IPS-15b (cell line): Measurements from ENCODE around the gene SCAMP4.
"Not testable (repeated sequence)": the region's sequence is repeated elsewhere in the genome, so short reads cannot be mapped to it uniquely, and the experiment has no call there.

Source experiments
- H3K27me3 ChIP-seq: one replicate; pipeline ENCODE4 v1.6.1; 2013; ENCODE audit warnings: low read length; ENCODE audit not compliant: control insufficient read depth, insufficient read depth
- H3K36me3 ChIP-seq: one replicate; pipeline ENCODE4 v1.6.1; 2013; ENCODE audit warnings: low read length; ENCODE audit not compliant: control insufficient read depth, insufficient read depth
- H3K4me1 ChIP-seq: one replicate; pipeline ENCODE4 v1.6.1; 2013; ENCODE audit warnings: mild to moderate bottlenecking, low read length; ENCODE audit not compliant: control insufficient read depth, insufficient read depth
- H3K4me3 ChIP-seq: one replicate; pipeline ENCODE4 v1.5.1; 2013; ENCODE audit warnings: low read depth, low read length
- H3K9ac ChIP-seq: one replicate; pipeline ENCODE4 v1.6.1; 2013; ENCODE audit warnings: low read depth, mild to moderate bottlenecking, low read length
- H3K9me3 ChIP-seq: one replicate; pipeline ENCODE4 v1.6.1; 2013; ENCODE audit warnings: mild to moderate bottlenecking, low read length; ENCODE audit not compliant: control insufficient read depth, insufficient read depth

Gene SCAMP4

DNA sequence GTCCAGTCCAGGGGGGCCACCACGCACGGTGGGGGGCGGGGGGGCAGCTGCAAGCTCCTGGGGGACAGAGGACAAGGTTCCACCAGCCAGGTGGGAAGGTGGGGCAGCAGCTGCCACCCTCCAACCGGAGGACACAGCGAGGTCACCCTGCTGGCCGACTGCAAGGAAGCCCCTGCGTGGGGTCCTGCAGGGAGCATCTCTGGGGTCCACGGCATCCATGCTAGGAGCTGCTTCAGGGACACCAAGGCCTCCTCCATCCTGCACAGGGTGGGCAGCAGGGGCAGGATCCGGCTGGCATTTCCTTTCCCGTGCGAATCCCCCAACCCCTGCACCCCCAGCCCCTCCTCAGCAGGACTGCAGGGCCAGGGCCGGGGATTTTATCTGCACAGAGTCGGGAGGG is 33.6 kb upstream of the SCAMP4 start:
- no peak overlapping the region for H3K9ac ChIP-seq
- H3K36me3 ChIP-seq = peaks cover 7% of the 10 kb centered on the region
- H3K4me1 ChIP-seq = no peaks in the 10 kb centered on the region
- H3K4me3 ChIP-seq = no peak overlapping the region
- H3K27me3 ChIP-seq = no peaks in the 10 kb centered on the region
- no peaks in the 10 kb centered on the region for H3K9me3 ChIP-seq

- no peak overlapping the region for H3K9ac ChIP-seq
- H3K4me1 ChIP-seq = no peaks in the 10 kb centered on the region
- H3K36me3 ChIP-seq = peaks cover 7% of the 10 kb centered on the region
- H3K27me3 ChIP-seq = no peaks in the 10 kb centered on the region
- no peak overlapping the region for H3K4me3 ChIP-seq
- H3K9me3 ChIP-seq = no peaks in the 10 kb centered on the region
Observed at GRCh38 chr19:1872807-1873523, 32.2 kb upstream of the SCAMP4 start.

DNA sequence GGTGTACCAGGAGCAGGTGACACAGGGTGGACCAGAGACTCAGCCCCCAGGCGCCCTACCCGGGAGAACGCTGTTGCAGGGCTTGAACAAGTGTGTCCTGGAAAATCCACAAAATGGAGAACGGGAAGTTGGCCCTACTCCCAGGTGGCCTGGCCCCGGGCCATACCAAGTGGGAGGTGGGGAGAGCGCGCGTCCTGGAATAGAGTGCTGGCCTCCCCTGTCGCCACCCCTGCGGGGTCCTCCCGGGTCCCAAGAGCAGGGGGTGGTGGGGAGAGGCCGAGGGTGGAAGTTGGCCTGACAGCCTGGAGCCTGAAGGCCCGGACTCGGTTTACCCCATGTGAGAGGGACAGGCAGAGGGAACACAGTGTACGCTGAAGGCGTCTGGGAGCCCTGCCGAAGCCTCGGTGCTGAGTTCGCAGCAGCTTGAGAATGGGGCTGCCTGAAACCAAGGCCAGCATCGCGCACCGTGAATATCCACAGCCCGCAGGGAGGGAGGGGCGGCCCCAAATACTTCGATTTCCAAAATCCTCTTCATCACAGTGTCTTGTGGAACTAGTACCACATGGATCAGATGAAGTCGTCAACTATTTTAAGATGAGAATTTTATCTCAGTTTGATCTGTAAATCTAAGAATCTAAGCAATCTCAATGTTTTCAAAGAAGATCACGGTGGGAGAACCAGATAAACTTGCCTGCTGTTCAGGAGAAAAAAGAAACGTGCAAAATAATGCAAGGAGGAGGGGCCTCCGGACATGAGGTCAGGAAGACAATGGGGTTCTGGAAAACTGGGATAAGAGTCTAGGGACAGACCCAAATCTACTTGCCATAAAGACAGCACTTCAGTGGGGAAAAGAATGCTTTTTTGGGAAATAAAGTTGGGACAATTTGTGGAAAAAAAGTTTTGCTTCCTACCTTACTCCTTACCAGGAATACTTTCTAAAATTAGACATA is 31.4 kb upstream of the SCAMP4 start:
- H3K4me1 ChIP-seq = no peaks in the 10 kb centered on the region
- H3K4me3 ChIP-seq = no peak overlapping the region
- H3K9ac ChIP-seq = no peak overlapping the region

GRCh38 chr19:1874554-1875185 is 30.5 kb upstream of the SCAMP4 start:
- Histone ChIP-seq H3K4me1 (no peaks in the 10 kb centered on the region), H3K27me3 (no peaks in the 10 kb centered on the region), H3K4me3 (peak overlapping the region; percentile 89), H3K9me3 (no peaks in the 10 kb centered on the region), H3K9ac (no peak overlapping the region), H3K36me3 (peaks cover 7% of the 10 kb centered on the region)

More for the DNA sequence above, 31.4 kb upstream of the SCAMP4 start:
- peaks cover 7% of the 10 kb centered on the region for H3K36me3 ChIP-seq
- no peaks in the 10 kb centered on the region for H3K27me3 ChIP-seq
- no peaks in the 10 kb centered on the region for H3K9me3 ChIP-seq

GRCh38 chr19:1875265-1875645 is 29.9 kb upstream of the SCAMP4 start:
- H3K9ac ChIP-seq = peak overlapping the region; percentile 97
- H3K4me1 ChIP-seq, H3K9me3 ChIP-seq, H3K36me3 ChIP-seq, H3K27me3 ChIP-seq: not testable (repeated sequence)
- peak overlapping the region; percentile 89 for H3K4me3 ChIP-seq

DNA sequence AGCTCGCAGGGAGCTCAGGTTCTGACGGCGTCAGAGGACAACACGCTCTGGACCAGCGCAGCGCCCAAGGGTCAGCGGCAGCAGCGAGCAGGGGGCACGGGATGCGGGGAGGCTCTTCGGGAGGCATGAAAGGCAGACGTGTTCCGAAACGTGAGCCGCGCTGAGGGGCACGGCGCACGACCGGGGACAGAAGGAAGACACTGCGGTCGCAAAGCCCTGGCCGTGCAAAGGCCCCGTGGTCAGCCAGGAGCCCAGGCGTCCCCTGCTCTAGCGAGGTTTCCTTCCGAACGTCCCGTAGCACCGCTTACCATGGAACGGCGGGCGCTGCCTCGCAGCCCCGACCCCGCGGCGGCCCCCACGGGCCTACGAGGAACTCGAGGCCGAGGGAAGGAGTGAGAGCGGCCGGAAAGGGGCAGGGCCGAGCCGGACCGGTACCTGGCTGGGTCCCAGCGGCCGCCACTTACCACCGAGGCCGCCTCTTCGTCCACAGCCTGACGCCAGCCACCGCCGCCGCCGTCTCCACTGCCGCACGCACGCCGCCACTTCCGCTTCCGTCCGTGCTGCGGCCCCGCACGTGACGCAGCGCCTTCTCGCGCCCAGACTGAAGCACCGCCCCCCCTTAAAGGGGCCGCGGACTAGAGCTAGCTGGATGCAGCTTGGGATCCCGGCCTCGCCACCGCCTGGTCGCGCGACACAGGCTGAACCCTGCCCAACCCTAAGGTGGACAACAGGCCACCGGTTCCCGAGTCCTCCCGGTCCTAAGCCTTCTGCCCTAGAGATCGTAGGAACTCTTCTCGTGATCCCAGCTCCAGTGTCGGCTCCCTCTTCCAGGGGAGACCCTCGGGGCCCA is 29.3 kb upstream of the SCAMP4 start:
- Histone ChIP-seq H3K36me3 (peaks cover 7% of the 10 kb centered on the region), H3K27me3 (no peaks in the 10 kb centered on the region), H3K4me1 (no peaks in the 10 kb centered on the region), H3K4me3 (peak overlapping the region; percentile 89), H3K9me3 (no peaks in the 10 kb centered on the region), H3K9ac (peak overlapping the region; percentile 97)

- H3K36me3 ChIP-seq, H3K4me1 ChIP-seq, H3K9me3 ChIP-seq, H3K27me3 ChIP-seq: not testable (repeated sequence)
- H3K4me3 ChIP-seq = peak overlapping the region; percentile 89
- H3K9ac ChIP-seq = peak overlapping the region; percentile 76
Observed at GRCh38 chr19:1876496-1877279, 28.5 kb upstream of the SCAMP4 start.

- peak overlapping the region; percentile 26 for H3K4me3 ChIP-seq
- H3K4me1 ChIP-seq, H3K27me3 ChIP-seq, H3K9me3 ChIP-seq, H3K36me3 ChIP-seq, H3K9ac ChIP-seq: not testable (repeated sequence)
Observed at GRCh38 chr19:1877280-1877660, 27.9 kb upstream of the SCAMP4 start.

DNA sequence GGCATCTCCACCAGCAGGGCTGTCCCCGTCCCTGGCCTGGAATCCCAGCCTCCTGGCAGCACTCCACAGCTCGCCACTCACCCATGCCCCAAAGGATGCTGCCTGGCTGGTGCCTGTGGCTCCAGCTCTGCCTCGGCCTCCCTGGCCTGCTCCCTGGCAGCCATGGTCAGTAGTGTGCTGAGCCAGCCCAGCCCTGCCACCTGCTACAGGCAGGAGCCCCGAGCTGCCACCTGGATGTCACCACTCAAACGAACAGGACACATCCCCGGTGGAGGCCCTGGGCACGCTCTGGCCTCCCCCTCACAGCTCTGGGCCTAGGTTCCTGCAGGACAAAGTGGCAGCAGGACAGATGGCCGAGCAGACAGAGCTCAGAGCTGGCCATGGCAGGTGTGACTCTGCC is 26.6 kb upstream of the SCAMP4 start:
- H3K27me3 ChIP-seq, H3K9ac ChIP-seq, H3K9me3 ChIP-seq, H3K36me3 ChIP-seq, H3K4me1 ChIP-seq, H3K4me3 ChIP-seq: not testable (repeated sequence)

DNA sequence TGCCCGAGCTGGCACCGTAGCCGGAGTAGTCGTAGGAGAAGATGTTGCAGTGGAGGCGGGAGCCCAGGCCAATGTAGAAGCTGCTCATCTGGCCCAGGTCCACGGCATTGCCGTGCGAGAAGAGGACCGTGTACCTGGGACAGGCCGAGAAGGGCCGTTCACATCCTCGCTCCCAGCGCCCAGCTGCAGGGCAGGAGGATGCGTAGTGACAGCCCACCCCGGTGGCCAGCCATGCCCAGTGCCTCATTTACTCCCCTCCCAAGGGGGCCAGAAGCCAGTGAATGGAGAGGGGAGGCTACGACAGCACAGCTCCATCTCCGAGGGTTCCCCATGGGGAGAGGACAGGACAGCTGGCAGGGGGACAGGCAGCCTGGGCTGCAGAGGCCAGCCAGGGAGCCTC is 25.2 kb upstream of the SCAMP4 start:
- H3K4me3 ChIP-seq, H3K9ac ChIP-seq: not testable (repeated sequence)

More for the DNA sequence above, 25.2 kb upstream of the SCAMP4 start:
- peaks cover 13% of the 10 kb centered on the region for H3K4me1 ChIP-seq
- H3K36me3 ChIP-seq, H3K27me3 ChIP-seq, H3K9me3 ChIP-seq: not testable (repeated sequence)
